ENCODE measurements around the gene UBE2QL1.

Gene UBE2QL1

GRCh38 chr5:6448622-6449464 lies at the start of gene UBE2QL1:
TSS of gene UBE2QL1 (plus strand) at chr5:6448859. CDS start at chr5:6448894, 35 bp downstream.
- peak within 1 kb of the TSS; percentile 30 for H3K4me3 ChIP-seq (ENCODE audit: low read depth, low read length)
- ChIA-PET CTCF (interaction anchor here (1.0 kb wide), 1 partner anchor 30 kb away, joined by 3 read pairs; no protein-coding TSS in a partner anchor), POLR2A (no interaction called here)
- no peak for TF ChIP-seq CTCF (IDR thresholded peaks at IDR 0.05; ENCODE audit: insufficient read depth, low read length, missing control alignments)
- DNase-seq (ENCODE audit: low read depth, low spot score) = no peak

- POLR2A ChIA-PET = no interaction called here
- CTCF ChIA-PET = no interaction called here
- no peak for DNase-seq (ENCODE audit: low read depth, low spot score)
- TF ChIP-seq CTCF (IDR thresholded peaks at IDR 0.05; ENCODE audit: insufficient read depth, low read length, missing control alignments) = no peak
- H3K4me3 ChIP-seq (ENCODE audit: low read depth, low read length) = no peak overlapping the region
Observed at GRCh38 chr5:6399980-6400910, 48.4 kb upstream of the UBE2QL1 start.

GRCh38 chr5:6401410-6401809 lies 47.2 kb upstream of the UBE2QL1 start:
- CTCF ChIA-PET = no interaction called here
- no peak for TF ChIP-seq CTCF (IDR thresholded peaks at IDR 0.05; ENCODE audit: insufficient read depth, low read length, missing control alignments)
- POLR2A ChIA-PET = no interaction called here
- DNase-seq (ENCODE audit: low read depth, low spot score) = no peak
- no peak overlapping the region for H3K4me3 ChIP-seq (ENCODE audit: low read depth, low read length)

GRCh38 chr5:6402939-6403338 lies 45.7 kb upstream of the UBE2QL1 start:
- DNase-seq (ENCODE audit: low read depth, low spot score) = no peak
- H3K4me3 ChIP-seq (ENCODE audit: low read depth, low read length) = no peak overlapping the region
- ChIA-PET POLR2A (no interaction called here), CTCF (no interaction called here)
- no peak for TF ChIP-seq CTCF (IDR thresholded peaks at IDR 0.05; ENCODE audit: insufficient read depth, low read length, missing control alignments)

- no peak for DNase-seq (ENCODE audit: low read depth, low spot score)
- no peak for TF ChIP-seq CTCF (IDR thresholded peaks at IDR 0.05; ENCODE audit: insufficient read depth, low read length, missing control alignments)
- ChIA-PET POLR2A (no interaction called here), CTCF (no interaction called here)
- H3K4me3 ChIP-seq (ENCODE audit: low read depth, low read length) = no peak overlapping the region
Observed at GRCh38 chr5:6403416-6403815, 45.2 kb upstream of the UBE2QL1 start.

GRCh38 chr5:6404129-6404528 lies 44.5 kb upstream of the UBE2QL1 start:
- no peak for TF ChIP-seq CTCF (IDR thresholded peaks at IDR 0.05; ENCODE audit: insufficient read depth, low read length, missing control alignments)
- ChIA-PET CTCF (no interaction called here), POLR2A (no interaction called here)
- no peak overlapping the region for H3K4me3 ChIP-seq (ENCODE audit: low read depth, low read length)
- DNase-seq (ENCODE audit: low read depth, low spot score) = no peak
